H1 (cell line): ENCODE results near the gene SRF. TPM values are rescaled to one million over a fixed set of nuclear protein-coding genes. Genes with fewer than 3 reads are reported as not detected.

Source experiments
- BRCA1 ChIP-seq: IDR thresholded peaks from 2 replicates; pipeline ENCODE4 v1.6.1; 2012; ENCODE audit warnings: low read depth, low read length, improper control_type of control experiment
- CHD7 ChIP-seq: fragments of 300-600 bp; sonication (generic); IDR thresholded peaks from 2 replicates; pipeline ENCODE4 v1.7.1; 2012; ENCODE audit warnings: low read length, moderate library complexity, mild to moderate bottlenecking, inconsistent platforms; ENCODE audit not compliant: insufficient replicate concordance
- CTBP2 ChIP-seq: IDR thresholded peaks from 2 replicates; pipeline ENCODE4 v1.7.0; 2011; ENCODE audit warnings: borderline replicate concordance, mild to moderate bottlenecking, moderate library complexity, mixed read lengths, low read length; ENCODE audit not compliant: insufficient read depth, insufficient read length
- KDM4A ChIP-seq: IDR thresholded peaks from one replicate; pipeline ENCODE4 v1.7.1; 2012; ENCODE audit warnings: low read depth, mild to moderate bottlenecking, moderate library complexity, low read length, inconsistent platforms; ENCODE audit not compliant: severe bottlenecking
- POU5F1 ChIP-seq: IDR thresholded peaks from 2 replicates; pipeline ENCODE4 v1.6.1; 2011; ENCODE audit warnings: low read depth, mild to moderate bottlenecking, low read length, moderate library complexity
- TAF7 ChIP-seq: optimal IDR thresholded peaks from 2 replicates; pipeline ENCODE3; 2011; ENCODE audit warnings: low read depth, mild to moderate bottlenecking, inconsistent platforms, low read length, moderate library complexity, borderline replicate concordance
- polyA plus RNA-seq, 7 experiments: library from polyadenylated mRNA; depleted of rRNA in 3 of 7; stranded (reverse) in 5 of 7; unstranded in 2 of 7; fragments of >200 nt in 5 of 7; fragments of 200-250 nt in 2 of 7; gene quantifications; 1 replicate in 5 of 7; 2 replicates in 1 of 7; 4 replicates in 1 of 7; pipeline versions ENCODE4 v1.2.1 to v1.2.3, GENCODE V29; 2011 to 2013; ENCODE audit warnings: missing spikeins in 2 of 7, mixed read lengths in 2 of 7
- total RNA-seq: library from RNA; stranded (reverse); fragmentation: NEBNext Ultra II Directional; extraction: Animal tissue kit (Norgen Biotek cat#: 25700); gene quantifications from 2 replicates; pipeline ENCODE4 v1.2.1, GENCODE V29; 2021

Gene SRF
- total and polyA plus RNA-seq, 2 of the 8 experiments (the other 6 are each of a cell fraction or from before 2014, with no cell fraction given), result 49.0 to 69.5 TPM

- TF ChIP-seq TAF7 (no peak), CTBP2 (no peak), CHD7 (no peak), BRCA1 (no peak), KDM4A (no peak), POU5F1 (no peak)
Observed at GRCh38 chr6:43213431-43213830, 42.4 kb downstream of the SRF start (continued).
